Measurements from ENCODE around the gene DNAJC21. TPM values are rescaled to one million over a fixed set of nuclear protein-coding genes. Genes with fewer than 3 reads are reported as not detected.

DNAJC21 gene
- total RNA-seq, 1 donor from 2014 or later: 29.9 TPM

DNA sequence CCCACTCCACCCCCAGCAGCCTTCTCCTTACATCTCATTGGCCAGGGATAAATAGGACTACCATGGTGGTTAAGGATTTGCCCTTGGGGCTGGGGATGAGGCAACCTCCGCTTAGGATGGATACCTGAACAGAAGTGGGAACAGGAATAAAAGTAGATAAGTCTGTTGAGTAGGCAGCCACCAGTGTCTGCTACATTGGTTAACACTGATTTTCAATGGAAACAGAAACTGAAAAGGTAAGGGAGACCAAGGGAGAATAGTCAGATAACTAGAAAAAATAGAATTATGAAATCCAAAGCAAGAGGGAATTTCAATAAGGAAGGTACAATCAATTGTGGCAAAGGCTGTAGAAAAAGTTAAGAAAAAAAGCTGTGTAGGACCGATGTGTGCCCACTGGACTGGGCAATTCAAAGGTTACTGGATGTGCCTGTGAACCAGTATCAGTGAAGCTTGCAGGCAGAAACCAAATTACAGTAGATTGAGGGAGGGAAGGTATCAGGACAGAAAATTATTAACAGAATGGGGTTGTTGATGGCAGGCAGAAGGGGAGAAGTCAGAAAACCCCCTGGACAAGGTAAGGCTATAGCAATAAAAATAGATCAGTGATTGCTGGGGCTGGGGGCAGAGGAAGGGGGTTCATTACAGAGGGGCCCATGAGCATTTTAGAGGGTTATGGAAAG is 48.7 kb downstream of the DNAJC21 start:
- no peak for DNase-seq (ENCODE audit: low read depth, low spot score)

DNA sequence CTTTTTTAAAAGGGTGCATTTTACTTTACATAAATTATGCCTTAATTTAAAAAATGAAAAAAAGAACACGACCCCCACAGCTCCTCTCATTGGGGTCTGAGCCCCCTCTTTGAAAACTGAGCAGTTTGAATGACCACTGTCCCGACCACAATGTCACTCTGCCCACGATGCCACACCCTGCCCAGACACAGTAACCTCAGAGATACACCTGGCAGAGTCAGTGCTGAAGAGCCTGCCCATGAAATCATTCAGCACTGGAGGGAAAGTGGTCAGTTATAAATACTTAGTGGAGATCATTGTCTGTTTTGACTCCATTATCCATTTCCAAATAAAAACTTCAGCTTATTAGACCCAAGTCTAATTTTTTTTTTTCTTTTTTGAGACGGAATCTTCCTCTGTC is 49.3 kb downstream of the DNAJC21 start:
- no peak for DNase-seq (ENCODE audit: low read depth, low spot score)

DNA sequence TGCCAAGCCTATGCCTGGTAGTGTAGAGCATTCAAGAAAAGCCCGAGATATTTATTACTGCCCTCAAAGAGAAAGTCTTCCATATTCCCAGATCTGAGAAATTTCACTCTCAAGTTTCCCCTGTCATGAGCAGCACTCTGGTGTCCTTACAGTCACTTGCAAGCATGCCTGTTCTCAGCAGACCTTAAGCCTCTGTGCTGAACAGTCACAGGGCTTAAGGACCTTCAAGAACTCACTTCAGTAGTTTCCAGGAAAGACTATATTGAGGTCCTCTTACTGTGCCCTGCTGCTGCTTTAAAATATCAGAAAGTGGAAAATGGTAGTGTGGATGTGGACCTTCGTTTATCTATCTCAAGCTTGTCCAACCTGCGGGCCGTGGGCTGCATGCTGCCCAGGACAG is 53.5 kb downstream of the DNAJC21 start:
- no peak for DNase-seq (ENCODE audit: low read depth, low spot score)

DNA sequence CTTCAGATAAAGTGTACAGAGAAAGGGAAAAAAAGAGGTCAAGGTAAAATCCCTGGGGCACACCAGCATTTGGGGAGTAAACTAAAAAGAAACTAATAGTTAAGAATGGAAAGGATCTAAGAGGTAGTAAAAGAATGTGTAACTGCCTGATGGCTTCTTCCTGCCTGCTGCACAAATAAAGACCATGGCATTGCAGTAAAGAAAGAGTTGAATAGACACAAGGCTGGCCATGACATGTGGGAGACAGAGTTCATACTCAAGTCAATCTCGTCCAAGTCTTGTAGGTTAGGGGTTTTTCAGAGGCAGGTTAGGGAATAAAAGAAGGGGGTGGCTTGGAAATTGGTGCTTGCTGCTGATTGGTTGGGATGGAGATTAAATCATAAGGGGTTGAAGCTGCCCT is 57.6 kb downstream of the DNAJC21 start:
- no peak for DNase-seq (ENCODE audit: low read depth, low spot score)

- DNase-seq (ENCODE audit: low read depth, low spot score): no peak
These were observed 62.3 kb downstream of the DNAJC21 start for GRCh38 chr5:34991486-34992238.

- no peak for DNase-seq (ENCODE audit: low read depth, low spot score)
These were observed 64.6 kb downstream of the DNAJC21 start for GRCh38 chr5:34993951-34994350.

DNA sequence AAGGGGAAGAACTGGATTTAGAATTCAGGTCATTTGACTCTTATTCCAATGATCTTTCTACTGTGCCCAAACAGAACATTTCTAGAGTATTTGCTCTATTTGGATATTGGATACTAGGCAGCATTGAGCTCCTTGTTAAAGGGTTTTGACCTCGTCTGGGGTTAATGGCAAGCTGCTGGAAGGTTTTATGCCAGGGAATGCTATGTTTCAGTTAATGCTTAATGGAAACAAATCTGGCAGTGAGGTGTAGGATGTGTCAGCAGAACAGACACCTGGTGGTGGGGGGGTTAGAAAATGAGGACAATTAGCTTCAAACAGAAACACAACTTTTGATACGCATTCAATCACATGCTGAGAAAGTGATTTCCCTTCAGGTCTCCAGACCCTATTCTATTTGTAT is 66.9 kb downstream of the DNAJC21 start:
- no peak for DNase-seq (ENCODE audit: low read depth, low spot score)

- DNase-seq (ENCODE audit: low read depth, low spot score): no peak
These were observed 68.9 kb downstream of the DNAJC21 start for GRCh38 chr5:34998058-34998789.

DNA sequence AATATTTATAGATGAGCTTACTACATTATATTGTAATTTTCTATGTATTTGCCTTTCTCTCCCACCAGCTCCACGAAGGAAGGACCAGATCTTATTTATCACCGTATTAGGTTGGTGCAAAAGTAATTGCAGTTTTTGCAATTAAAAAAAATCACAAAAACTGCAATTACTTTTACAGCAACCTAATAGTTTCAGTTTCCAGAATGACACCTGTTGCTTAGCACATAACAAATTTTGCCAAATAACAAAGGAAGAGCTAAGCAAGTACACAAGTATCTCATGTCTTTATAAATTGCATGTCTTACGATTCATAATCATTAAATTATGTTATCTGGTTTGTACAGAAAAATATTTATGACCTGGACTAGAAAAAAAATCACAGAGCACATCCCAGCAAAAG is 72.5 kb downstream of the DNAJC21 start:
- DNase-seq (ENCODE audit: low read depth, low spot score): no peak

DNA sequence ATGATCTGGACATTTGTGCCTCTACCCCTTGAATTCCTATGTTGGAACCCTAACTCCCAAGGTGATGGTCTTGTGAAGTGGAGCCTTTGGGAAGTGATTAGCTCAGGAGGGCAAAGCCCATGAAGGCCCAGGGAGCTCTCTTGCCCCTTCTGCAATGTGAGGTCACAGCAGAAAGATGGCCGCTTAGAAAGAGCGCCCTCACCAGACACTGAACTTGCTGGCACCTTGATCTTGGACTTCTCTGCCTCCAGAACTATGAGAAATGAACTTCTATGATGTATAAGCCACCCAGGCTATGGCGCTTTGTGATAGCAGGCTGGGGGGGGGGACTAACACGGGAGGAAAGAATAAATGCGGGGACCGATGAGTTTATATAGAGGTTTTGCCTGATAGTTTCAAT is 73.1 kb downstream of the DNAJC21 start:
- no peak for DNase-seq (ENCODE audit: low read depth, low spot score)

DNA sequence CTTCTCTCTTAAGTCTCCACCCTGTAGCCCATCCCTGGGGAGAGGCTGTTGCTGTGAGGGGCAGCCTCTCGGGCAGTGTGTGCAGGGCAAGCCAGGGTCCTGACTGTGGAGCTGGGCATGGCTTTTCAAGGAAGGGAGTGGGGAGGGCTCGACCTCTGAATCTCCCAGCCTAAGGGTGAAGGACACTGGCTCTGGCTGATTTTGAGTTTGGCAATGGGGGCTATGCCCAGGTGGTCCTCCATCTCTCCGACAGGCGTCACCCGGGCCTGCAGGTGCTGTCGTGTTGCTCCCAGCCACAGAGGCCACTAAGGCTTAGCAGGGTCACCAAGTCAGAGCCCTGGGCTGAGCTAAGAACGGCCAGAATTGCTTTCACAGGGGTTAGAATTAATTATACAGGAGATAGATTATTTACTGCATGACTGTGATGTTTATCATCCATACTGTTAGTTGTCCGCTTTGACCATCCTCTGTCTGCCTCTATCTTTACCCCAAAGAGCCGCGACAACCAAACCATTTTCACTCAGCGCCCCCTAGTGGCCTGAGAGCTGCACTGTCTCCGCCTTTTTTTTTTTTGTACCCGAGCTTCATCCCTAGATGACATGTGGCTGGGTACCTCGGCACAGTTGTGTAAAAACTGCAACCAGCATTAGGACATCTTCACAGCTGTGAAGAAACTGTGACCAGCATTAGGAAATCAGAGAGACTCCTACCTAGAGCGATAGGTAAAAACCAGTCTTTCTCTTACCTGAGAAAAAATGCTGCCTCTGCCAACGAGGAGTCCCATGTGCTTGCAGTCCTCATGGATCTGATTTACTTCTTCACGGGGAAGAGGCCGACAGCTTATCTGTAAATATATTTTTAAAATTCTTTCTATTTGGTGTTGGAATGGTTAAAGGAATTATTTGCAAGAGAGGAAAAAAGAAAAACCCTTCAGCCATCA is 73.9 kb downstream of the DNAJC21 start:
- no peak for DNase-seq (ENCODE audit: low read depth, low spot score)

DNA sequence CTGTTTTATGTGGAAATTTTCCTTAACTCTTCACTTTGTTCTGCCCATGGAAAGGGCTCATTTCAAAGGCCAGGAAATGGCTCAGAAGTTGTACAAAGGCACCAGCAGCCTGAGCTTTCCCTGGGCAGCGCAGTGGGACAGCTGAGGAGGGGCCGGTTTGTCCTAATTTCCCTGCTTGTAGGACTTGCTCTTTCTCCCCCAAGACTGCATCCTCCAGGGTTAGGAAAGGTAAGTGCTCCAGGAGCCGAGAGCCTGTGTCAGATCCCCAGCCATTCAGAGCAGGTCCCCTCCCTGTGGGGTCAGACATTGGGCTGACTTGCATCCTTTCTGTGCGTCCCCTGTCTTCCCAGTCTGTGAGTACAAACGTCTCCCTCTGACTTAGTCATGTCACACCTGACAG is 74.8 kb downstream of the DNAJC21 start:
- no peak for DNase-seq (ENCODE audit: low read depth, low spot score)

- no peak for DNase-seq (ENCODE audit: low read depth, low spot score)
These were observed 75.4 kb downstream of the DNAJC21 start for GRCh38 chr5:35004771-35005170.

Other genes starting within 250 kb of the DNAJC21 start
- gene TTC23L, start 90.4 kb upstream of the DNAJC21 start, total RNA-seq: under 0.01 and 0.04 TPM in 2 replicates
- 32.9 and 35.0 TPM in 2 replicates for gene RAD1, start 14.1 kb upstream of the DNAJC21 start, total RNA-seq
- 34.2 and 46.8 TPM in 2 replicates for gene BRIX1, start 13.8 kb upstream of the DNAJC21 start, total RNA-seq
- gene AGXT2, start 118.4 kb downstream of the DNAJC21 start, total RNA-seq: not detected in 2 replicates